Right atrium auricular region (tissue), 2 donors: Measurements from ENCODE around the gene RPP30. TPM values are rescaled to one million over a fixed set of nuclear protein-coding genes. Genes with fewer than 3 reads are reported as not detected.
A peak's percentile ranks its signal among the peaks of the same experiment; 100 is the strongest.

Experiments used
- DNase-seq: peaks from one replicate; pipeline ENCODE4 v3.0.0-alpha.2; 2019; ENCODE audit warnings: low spot score
- H3K27ac ChIP-seq, 2 donors: fragments of 200-600 bp; sonication (generic); 1 replicate in 1 of 2; 2 replicates in 1 of 2; pipeline ENCODE4 v1.5.1; 2016 to 2019
- H3K27me3 ChIP-seq, 2 donors: fragments of 200-600 bp; sonication (generic); one replicate each; pipeline versions ENCODE4 v1.5.1 to v1.6.0; 2017 to 2019
- H3K36me3 ChIP-seq: fragments of 200-600 bp; sonication (generic); one replicate; pipeline ENCODE4 v1.5.1; 2016
- H3K4me1 ChIP-seq, 2 donors: fragments of 200-600 bp; sonication (generic); one replicate each; pipeline versions ENCODE4 v1.5.1 to v1.6.0; 2017 to 2019
- H3K4me3 ChIP-seq, 2 donors: fragments of 200-600 bp; sonication (generic); 1 replicate in 1 of 2; 2 replicates in 1 of 2; pipeline ENCODE4 v1.5.1; 2017 to 2019; ENCODE audit warnings: mild to moderate bottlenecking in 1 of 2, moderate library complexity in 1 of 2
- H3K9me3 ChIP-seq, 2 donors: fragments of 200-600 bp; sonication (generic); one replicate each; pipeline ENCODE4 v1.5.1; 2019
- CTCF ChIP-seq, 2 donors: fragments of 200-600 bp; sonication (generic); IDR thresholded peaks; one replicate each; pipeline ENCODE4 v1.5.1; 2019; ENCODE audit warnings: antibody characterized with exemption in 2 of 2
- total RNA-seq, 2 donors: library from RNA; depleted of rRNA; stranded (reverse); fragments of >200 nt; gene quantifications; one replicate each; pipeline ENCODE4 v1.1.0, GENCODE V29; 2016

Gene RPP30
- total RNA-seq, 2 donors from 2014 or later: 23.3 to 24.6 TPM

GRCh38 chr10:90919683-90920574 is 48.2 kb downstream of the RPP30 start:
- Histone ChIP-seq H3K4me1 (peaks cover 0 to 19% of the 10 kb centered on the region in 2 donors), H3K4me3 (peak overlapping the region; percentile 54 to 57), H3K36me3 (peaks cover 45% of the 10 kb centered on the region), H3K9me3 (no peaks in the 10 kb centered on the region), H3K27me3 (no peaks in the 10 kb centered on the region), H3K27ac (peak overlapping the region; percentile 83 to 85)
- TF ChIP-seq CTCF (IDR thresholded peaks at IDR 0.05): no peak
- no peak for DNase-seq

GRCh38 chr10:90920986-90921666 is 49.4 kb downstream of the RPP30 start, which contains the start of gene ANKRD1:
Gene ANKRD1 (minus strand): TSS chr10:90921087. CDS start chr10:90921027, 60 bp downstream.
- Histone ChIP-seq H3K4me1 (peaks cover 0 to 19% of the 10 kb centered on the region in 2 donors), H3K27me3 (no peaks in the 10 kb centered on the region), H3K4me3 (peak within 1 kb of the TSS; percentile 54 to 57), H3K9me3 (no peaks in the 10 kb centered on the region), H3K27ac (peak within 1 kb of the TSS; percentile 83 to 92), H3K36me3 (peaks cover 39% of the 10 kb centered on the region)
- peak; percentile 74 for DNase-seq
- TF ChIP-seq CTCF (IDR thresholded peaks at IDR 0.05): no peak

GRCh38 chr10:90921906-90922305 is 50.1 kb downstream of the RPP30 start:
- no peak overlapping the region for H3K4me3 ChIP-seq
- TF ChIP-seq CTCF (IDR thresholded peaks at IDR 0.05): no peak
- peaks cover 0 to 19% of the 10 kb centered on the region in 2 donors for H3K4me1 ChIP-seq
- H3K27me3 ChIP-seq: no peaks in the 10 kb centered on the region
- no peak for DNase-seq
- H3K36me3 ChIP-seq: peaks cover 39% of the 10 kb centered on the region
- H3K9me3 ChIP-seq: no peaks in the 10 kb centered on the region
- peak overlapping the region; percentile 43 to 92 for H3K27ac ChIP-seq

GRCh38 chr10:90923111-90923731 is 51.4 kb downstream of the RPP30 start:
- Histone ChIP-seq H3K27ac (peak overlapping the region; percentile 43 to 92), H3K9me3 (no peaks in the 10 kb centered on the region), H3K4me1 (peaks cover 0 to 19% of the 10 kb centered on the region in 2 donors), H3K36me3 (peaks cover 26% of the 10 kb centered on the region), H3K27me3 (no peaks in the 10 kb centered on the region), H3K4me3 (no peak overlapping the region)
- no peak for DNase-seq
- TF ChIP-seq CTCF (IDR thresholded peaks at IDR 0.05): no peak

- DNase-seq: no peak
- Histone ChIP-seq H3K9me3 (no peaks in the 10 kb centered on the region), H3K4me1 (peaks cover 0 to 25% of the 10 kb centered on the region in 2 donors), H3K27ac (peak overlapping the region; percentile 43 to 92), H3K4me3 (no peak overlapping the region), H3K36me3 (peaks cover 13% of the 10 kb centered on the region), H3K27me3 (no peaks in the 10 kb centered on the region)
- no peak for TF ChIP-seq CTCF (IDR thresholded peaks at IDR 0.05)
Observed at GRCh38 chr10:90924552-90924951, 52.8 kb downstream of the RPP30 start.
